Esophagus muscularis mucosa (tissue), 4 donors: Measurements from ENCODE around the gene HRNR.

Experiments
- EP300 ChIP-seq: sonication (generic); formaldehyde crosslinking; IDR thresholded peaks from one replicate; pipeline ENCODE4 v1.6.1; 2017; ENCODE audit warnings: antibody characterized with exemption
- POLR2A ChIP-seq: fragments of 450-650 bp; IDR thresholded peaks from one replicate; pipeline ENCODE4 v1.6.1; 2017; ENCODE audit warnings: antibody characterized with exemption, moderate library complexity, mild to moderate bottlenecking, low read depth
- TF ChIP-seq, protein P1 (sequence below), 3 experiments: fragments of 200-600 bp in 2 of 3; fragments of 450-650 bp in 1 of 3; sonication (generic) in 2 of 3; IDR thresholded peaks; one replicate each; pipeline ENCODE4 v1.5.1; 2017 to 2019; ENCODE audit warnings: antibody characterized with exemption in 3 of 3, mild to moderate bottlenecking in 2 of 3, moderate library complexity in 1 of 3

DNA sequence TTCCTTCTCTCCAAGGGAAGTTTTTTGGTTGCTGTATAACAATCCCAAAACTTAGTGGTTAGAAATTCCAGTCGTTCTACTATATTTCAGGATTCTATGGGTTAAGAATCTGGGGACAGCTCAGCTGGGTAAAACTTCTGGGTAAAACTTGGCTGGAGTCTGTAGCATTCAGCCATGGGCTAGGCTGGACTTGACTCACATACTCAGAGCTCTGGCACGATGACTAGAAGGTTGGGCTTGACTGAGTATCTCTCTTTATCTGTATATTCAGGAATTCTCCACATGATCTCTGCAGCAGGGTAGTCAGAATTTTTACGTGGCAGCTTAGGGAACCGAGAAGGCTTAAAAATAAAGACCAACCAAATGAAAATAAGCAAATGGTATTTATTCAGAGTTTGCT lies 28.2 kb upstream of the HRNR start:
- TF ChIP-seq, protein P1, sequence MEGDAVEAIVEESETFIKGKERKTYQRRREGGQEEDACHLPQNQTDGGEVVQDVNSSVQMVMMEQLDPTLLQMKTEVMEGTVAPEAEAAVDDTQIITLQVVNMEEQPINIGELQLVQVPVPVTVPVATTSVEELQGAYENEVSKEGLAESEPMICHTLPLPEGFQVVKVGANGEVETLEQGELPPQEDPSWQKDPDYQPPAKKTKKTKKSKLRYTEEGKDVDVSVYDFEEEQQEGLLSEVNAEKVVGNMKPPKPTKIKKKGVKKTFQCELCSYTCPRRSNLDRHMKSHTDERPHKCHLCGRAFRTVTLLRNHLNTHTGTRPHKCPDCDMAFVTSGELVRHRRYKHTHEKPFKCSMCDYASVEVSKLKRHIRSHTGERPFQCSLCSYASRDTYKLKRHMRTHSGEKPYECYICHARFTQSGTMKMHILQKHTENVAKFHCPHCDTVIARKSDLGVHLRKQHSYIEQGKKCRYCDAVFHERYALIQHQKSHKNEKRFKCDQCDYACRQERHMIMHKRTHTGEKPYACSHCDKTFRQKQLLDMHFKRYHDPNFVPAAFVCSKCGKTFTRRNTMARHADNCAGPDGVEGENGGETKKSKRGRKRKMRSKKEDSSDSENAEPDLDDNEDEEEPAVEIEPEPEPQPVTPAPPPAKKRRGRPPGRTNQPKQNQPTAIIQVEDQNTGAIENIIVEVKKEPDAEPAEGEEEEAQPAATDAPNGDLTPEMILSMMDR (IDR thresholded peaks at IDR 0.05): no peak
- TF ChIP-seq POLR2A (no peak), EP300 (no peak)
